Pons (tissue), 1 donor: Measurements from ENCODE around the gene MECR.
"Not testable (repeated sequence)": the region's sequence is repeated elsewhere in the genome, so short reads cannot be mapped to it uniquely, and the experiment has no call there.

ENCODE experiments used
- DNase-seq: peaks from one replicate; pipeline ENCODE4 v3.0.0-alpha.2; 2016; ENCODE audit warnings: low spot score

MECR gene

DNA sequence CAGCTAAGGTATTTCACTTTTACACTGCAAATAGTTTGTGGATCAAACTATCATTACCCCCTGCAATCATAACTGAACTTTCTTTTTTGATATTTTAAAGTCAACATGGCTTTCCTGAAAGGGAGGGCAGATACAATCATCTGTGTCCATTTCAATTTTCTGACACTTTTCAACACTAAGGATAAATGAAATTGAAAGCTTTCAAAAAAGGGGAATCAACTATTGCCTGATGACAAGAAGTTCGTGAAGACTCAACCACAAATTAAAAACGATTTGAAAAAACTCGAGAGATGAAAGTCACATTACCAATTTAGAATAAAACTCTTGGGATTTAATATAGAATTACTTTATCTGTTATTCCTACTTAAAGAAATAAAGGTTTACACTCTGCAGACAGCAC lies 60.8 kb downstream of the MECR start:
- no peak for DNase-seq

DNA sequence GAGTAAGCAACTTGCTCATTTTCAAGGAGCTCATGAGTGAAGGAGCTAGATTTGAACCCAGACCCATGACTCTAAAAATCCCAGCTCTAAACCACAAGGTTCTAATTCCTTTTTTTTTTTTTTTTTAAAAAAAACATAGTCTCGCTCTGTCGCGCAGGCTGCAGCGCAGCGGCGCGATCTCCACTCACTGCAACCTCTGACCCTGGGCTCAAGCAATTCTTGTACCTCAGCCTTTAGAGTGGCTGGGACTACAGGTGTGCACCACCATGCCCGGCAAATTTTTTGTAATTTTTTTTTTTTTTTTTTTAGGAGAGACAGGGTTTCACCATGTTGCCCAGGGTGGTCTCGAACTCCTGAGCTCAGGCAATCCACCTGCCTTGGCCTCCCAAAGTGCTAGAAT lies 62.8 kb downstream of the MECR start:
- no peak for DNase-seq

DNA sequence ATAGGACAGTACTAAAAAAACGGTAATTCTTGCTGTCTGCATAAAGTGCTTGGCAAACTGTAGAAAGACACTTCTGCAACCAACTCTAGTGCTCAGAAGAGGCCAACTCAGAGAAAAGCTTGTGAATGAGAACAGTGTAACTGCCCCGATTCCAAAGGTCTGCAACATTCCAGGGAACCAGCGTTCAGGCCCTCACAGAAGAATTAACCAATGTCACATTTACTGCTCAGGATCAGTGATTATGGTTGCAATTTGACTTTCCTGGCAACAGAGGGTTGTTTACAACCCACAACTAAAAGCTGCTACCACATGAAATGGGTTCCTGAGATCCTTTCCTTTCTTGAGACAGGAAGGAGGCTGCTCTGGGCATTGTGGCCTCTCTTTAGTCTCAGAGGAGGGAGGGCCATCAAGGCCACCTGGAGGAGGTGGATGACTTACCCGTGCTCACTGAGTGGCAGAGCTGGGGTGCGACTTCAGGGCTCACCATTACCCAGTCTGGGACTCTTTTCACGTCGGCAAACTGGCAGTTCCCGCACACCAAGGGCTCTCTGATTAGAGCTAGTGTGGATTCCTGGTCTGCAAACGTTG lies 64.3 kb downstream of the MECR start:
- DNase-seq = no peak

- DNase-seq = no peak
Measured at GRCh38 chr1:29164588-29164987, 66.1 kb downstream of the MECR start.

GRCh38 chr1:29162476-29163138 lies 68.1 kb downstream of the MECR start:
- no peak for DNase-seq

GRCh38 chr1:29162025-29162424 lies 68.7 kb downstream of the MECR start:
- DNase-seq = no peak

- DNase-seq = no peak
Measured at GRCh38 chr1:29159773-29160172, 71.0 kb downstream of the MECR start.

DNA sequence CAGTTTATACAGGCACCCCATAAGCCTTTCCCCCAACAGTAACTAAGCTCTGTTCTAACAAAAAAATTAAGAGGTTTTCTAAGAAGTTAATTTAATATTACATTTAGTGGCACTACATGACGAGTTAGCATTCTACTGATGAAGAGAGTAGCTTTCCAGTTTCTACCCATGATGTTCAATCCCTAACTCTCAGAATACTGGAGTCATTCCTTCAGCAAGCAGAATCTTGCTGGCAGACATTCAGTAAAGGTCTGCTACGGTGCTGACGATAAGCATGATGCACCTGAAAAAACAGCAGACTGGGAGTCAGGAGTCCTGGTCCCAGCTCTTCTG lies 73.5 kb downstream of the MECR start:
- no peak for DNase-seq

- DNase-seq = no peak
Measured at GRCh38 chr1:29156543-29157268, 74.0 kb downstream of the MECR start.

GRCh38 chr1:29152046-29152805 lies 78.5 kb downstream of the MECR start:
- no peak for DNase-seq

DNA sequence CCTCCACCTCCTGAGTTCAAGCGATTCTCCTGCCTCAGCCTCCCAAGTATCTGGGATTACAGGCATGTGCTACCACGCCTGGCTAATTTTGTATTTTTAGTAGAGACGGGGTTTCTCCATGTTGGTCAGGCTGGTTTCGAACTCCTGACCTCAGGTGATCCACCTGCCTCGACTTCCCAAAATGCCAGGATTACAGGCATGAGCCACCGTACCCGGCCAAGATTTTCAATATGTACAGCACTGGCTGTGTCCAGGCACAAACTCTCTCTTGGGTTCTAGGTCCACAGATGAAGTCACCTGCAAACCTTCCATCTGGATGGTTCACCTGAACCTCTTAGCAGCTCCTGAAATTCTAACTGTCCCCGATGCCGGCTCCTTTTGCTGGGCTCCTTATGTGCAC lies 80.4 kb downstream of the MECR start:
- not testable (repeated sequence) for DNase-seq

DNA sequence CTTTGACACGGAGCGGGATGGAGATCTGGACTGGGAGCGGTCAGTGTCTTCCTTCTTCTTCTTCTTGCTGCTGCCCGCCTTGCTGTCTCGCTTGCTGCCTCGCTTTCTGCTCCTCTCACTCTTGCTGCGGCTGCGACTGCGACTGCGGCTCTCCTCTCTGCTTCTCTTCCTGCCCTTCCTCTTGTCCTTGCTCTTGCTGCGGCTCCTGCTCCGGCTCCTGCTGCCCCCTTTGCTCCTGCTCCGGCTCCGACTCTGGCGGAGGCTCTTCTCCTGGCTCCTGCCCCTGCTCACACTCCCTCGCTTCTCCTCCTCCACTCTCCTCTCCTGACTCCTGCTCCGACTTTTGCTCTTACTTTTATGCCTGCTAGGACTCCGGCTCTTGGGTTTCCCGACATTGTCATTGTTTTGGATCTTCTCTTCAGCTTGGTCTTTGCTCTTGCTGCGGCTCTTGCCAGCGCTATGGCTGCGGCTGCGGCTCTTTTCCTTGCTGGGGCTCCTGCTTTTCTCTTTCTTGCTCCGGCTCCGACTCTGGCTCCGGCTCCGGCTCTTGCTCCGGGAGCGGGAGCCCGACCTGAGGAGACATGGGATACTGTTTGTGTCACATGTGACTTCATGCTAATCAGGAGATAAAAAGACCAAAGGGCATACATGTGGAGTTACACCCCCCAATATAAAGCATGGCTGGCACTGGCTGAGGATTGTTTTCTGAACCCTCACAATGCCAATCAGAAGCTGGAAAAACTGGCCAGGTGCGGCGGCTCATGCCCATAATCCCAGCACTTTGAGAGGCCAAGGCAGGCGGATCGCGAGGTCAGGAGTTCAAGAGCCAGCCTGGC lies 81.9 kb downstream of the MECR start:
- no peak for DNase-seq

DNA sequence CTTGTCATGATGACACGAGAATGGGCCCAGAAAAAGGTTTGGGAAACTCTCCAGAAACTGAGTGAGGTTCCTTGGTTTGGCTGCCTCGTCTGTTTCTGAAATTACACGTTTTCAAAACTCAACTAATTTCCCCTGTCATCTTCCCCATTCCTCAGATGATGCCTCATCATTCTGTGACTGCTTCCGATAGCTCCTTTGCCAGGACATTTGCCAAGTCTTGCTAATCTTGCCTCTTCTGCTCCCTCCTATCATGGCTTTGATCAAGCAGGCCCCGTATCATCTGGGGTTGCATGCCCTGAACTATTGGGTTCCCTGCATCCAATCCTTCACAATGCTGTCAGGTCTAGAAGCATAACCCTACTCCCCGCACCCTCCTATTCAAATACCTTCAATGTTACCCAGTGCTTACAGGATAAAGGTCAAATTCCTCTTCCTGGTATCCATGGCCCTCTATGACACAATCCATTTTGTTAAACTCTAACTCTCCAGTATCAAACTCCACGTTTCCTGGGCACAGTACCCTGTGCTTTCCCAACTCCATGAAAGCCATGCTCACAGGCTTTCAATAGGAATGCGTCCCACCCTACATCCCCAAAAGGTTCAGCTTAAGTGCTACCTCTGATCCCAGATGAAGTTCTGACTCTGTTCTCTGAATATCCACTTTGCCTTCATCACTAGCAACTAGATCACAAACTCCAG lies 84.8 kb downstream of the MECR start:
- no peak for DNase-seq

GRCh38 chr1:29144178-29144577 lies 86.6 kb downstream of the MECR start:
- DNase-seq = no peak

DNA sequence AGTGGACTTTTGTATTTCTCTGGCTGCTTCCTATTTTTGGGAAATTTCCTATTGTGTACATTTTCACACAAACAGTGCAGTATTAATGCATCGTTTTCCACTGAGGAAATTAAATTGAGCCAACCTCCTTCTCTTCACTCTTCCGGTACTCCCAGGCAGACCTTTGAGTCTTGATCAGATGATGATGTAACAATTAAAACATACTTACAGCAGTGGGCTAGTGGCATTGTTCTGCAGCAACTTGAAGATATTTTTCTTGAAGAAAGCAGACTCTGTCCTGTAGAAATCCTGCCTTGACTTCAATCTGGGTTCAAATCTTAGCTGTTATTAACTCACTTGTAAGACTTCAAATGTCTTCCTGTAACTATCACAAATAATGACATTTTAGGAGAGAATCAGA lies 88.0 kb downstream of the MECR start:
- no peak for DNase-seq
